Activated CD4-positive, CD25-positive, alpha-beta regulatory T cell treated with anti-CD3 and anti-CD28 coated beads, Interleukin-2, amount 50 U/mL, for 24 hours (primary cell): Measurements from ENCODE around the gene PKNOX2.
A peak's percentile ranks its signal among the peaks of the same experiment; 100 is the strongest.

ENCODE experiments used
- ATAC-seq, 2 donors: fragments of 150-1000 bp; cut with Tn5 transposase; one replicate each; pipeline ENCODE4 v1.10.0; 2021; ENCODE audit warnings: mild to moderate bottlenecking in 1 of 2, moderate library complexity in 1 of 2

Gene PKNOX2

DNA sequence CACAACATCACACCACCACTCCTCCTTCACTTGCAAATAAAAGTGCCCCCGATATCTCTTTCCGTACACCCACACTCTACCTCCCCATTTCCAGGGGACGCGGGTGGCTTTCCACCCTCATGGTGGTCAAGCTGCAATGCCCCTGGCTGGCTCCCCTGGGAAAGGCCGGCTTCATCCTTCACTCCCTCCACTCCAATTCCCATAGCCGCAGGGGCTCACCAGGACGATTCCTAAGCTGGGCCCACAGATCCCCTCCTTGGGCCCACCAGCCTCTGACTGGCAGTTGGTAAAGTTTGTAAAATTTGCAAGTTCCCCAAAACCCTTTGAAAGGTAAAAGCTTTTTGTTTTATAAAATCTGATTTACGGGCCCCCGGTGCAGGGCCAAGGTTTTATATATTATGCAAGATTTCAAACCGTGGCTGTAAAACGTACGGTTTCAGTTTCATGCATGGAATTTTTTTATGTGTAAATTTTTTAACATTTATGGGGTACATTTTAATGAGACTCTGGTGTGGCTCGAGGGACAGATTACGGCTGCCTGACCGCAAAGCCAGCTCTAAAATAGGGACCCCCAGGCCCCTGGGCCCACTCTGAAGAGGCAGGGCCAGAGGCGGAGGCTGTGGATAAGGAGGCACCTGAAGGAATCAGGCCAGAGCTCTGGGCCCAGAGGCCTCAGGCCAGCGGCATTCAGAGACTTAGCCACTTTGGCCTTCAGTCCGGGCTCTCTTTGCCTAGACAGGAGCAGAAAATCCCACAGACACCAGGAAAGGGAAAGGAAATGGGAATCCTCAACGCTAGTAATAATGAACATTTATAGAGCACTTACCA is 225.0 kb downstream of the PKNOX2 start:
- no peak for ATAC-seq

DNA sequence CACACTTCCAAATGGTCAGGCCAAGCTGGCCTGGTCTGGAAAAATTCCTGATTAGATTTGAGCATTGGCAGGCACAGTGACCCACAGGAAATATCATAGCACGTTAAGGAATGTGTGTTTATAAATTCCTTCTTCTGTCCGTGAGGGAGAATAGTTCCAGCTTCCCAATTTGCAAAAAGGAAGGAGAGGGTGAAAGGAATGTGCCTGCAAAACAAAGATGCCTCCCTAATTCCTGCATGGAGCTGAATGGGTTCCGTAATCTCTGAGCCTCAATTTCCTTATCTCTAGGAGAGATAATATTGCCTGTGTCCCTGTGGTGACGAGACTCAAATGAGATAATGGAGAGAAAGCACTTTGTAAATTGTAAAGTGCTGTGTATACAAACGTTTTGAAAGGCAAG is 226.4 kb downstream of the PKNOX2 start:
- ATAC-seq: no peak

DNA sequence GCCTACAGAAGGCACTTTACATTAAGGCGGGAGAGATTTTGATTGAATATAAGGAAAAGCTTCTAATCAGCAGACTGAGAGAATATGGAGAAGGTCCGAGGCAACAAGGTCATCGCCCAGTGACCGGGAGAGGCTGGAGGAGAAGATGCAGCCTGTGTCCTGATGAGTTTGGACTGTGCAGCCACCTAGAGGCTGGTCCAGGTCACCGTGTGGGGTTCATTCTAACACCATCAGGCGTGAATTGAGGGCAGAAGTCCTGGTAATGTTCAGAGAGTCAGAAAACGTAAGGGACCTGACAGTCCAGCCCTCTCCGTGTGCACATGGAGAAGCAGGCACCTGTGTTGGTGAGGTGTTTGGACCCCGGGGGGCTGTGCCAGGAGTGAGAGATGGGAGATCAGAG is 228.8 kb downstream of the PKNOX2 start:
- no peak for ATAC-seq

DNA sequence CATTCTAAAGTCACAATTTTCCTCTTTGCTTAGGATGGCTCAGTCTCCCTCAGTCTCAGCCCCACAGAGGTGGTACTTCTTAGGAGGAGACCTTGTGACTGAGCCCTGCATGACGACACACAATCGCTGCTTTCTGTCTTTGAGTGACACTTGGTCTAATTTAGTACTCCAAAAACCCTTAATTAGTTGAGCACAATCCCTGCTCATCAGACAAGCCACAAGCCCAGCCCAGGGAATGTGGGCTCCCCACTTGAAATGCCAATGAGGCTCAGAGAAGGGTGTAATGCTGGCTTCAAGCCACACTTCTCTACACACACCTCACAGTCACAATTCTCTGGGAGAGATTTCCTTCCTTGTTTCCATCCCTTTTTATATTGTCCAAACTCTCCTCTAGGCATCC is 229.7 kb downstream of the PKNOX2 start:
- ATAC-seq: no peak

DNA sequence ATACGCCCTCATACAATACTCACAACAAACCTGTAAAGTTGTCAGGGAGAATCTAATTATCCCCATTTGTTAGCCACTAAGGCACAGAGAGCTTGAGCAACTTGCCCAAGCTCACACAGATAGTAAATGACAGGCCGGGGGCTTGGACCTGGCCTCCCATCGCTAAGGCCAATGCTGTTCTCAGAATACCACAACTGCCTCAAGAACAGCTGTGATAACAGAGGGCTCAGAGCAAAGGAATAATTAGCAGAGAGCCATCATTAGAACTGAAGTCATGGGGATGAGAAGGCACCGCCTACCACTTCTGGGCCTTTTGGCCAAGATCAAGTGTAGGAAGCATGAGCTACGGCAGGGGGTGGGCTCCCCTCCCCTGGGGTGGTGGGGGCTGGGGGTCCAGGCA is 232.9 kb downstream of the PKNOX2 start:
- no peak for ATAC-seq

DNA sequence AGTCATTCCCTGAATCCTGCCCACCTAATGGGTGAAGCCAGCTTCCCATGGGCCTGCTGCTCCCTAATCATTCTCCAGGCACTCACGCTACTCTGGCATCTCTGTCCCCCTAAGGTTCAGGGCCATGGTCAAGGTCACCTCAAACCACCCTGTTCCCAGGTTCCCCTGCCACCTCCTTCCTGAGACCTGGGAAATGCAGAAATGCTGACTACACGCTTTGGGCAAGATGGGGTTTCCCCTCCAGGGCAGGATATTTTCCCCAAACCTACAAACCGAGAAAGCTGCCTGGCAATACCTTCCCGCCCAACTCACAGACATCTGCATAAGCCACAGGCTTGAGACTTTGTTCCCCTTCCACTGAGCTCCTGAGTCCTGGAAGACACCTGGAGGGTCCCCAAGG is 233.9 kb downstream of the PKNOX2 start:
- no peak for ATAC-seq

DNA sequence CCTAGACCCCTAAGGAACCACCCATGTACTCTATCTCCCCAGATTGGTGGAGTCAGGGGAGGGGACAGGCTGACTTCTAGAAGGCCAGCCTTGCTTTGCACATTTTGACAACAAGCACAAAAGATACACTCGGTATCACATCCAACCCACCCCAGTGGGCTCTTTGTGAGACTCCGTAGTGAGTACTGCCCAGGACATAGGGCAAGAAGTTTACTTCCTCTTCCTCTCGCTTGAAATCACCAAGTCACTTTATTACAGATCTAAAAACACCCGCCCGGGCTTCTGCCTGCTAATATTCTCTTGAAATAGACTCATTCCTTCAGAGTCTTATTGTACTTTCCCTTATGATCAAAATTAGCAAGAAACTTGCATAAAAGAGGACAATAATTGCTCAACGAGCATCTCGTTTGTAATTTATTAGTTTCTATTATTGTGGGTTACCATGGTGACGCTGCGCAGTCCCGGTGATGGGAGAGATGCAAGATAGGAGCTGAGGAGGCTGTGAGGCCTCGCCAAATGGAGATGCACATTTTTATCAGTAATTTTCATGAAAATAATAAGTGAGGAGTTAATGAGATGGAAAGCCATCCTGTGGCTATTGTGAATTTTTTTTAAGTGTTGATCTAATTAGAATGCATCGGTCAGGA is 234.6 kb downstream of the PKNOX2 start:
- no peak for ATAC-seq

DNA sequence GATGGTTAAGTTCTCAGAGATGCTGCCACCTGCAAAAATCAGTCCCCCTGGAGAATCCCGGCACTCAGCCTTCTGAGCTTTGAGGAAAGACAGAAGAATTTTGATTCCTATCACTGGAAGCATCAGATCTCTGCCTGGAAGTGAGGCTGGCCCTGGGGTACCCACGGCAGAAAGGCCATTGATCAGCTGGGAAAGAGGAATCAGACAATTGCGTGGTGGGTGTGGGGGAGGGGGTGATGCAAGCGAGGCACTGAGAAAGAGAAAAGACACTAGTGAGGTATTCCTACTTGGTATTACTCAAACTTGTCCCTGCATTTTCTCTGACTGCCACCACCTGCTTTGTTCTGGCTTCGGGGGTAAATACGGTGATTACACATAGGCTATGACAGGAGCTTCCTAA is 235.4 kb downstream of the PKNOX2 start:
- ATAC-seq: no peak

DNA sequence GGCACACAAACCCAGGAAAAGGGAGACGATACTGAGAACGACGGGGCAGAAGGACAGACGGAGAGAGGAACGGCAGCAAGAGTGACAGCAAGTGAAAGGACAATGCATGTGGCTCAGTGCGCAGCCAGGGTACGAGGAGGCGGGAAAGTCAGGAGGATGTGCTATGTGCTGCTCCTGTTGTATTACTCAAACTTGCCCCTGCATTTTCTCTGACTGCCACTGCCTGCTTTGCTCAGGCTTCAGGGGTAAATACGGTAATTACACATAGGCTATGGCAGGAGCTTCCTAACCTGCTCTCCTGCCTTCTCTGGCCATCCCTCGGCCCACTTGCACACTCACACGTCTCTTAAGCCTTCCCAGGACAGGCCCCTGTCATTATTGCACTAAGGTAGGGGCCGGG is 236.7 kb downstream of the PKNOX2 start:
- ATAC-seq: no peak

DNA sequence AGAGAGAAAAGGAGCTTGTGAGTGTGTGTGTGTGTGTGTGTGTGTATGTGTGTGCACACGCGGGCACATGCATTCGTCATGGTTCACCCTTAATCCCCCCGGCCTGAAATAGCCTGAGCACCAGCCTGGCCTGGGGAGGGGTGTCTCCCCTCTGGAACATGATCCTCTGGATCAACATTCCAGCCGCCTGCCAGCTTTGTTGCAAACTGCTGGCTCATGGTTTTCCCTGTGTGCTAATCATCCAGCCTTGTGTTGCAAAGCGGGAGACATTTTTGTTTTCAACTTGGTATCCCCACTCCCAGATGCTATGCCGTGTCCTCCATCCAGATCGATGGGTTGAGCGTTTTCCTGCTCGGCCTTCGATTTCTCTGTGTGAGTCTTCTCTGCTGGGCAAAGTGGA is 237.2 kb downstream of the PKNOX2 start:
- ATAC-seq: no peak

DNA sequence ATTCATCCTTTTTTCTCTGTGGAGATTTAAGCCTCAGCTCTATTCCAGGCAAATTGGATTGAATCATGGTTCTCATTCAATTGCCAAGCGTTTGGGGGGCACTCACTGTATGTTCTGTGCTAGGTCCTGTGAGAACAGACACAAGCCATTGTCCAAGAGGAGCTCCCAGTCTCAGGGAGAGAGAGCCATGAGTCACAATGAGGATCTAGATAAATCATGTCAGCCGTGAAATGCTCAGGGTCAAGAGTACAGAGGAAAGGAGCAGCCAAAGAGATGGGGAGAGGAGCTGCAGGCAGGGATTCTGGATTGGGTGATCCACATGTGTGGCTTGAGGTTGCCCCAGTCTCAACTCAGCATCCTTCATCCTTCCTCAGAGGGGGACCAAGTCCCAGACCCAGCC is 237.9 kb downstream of the PKNOX2 start:
- ATAC-seq: no peak

DNA sequence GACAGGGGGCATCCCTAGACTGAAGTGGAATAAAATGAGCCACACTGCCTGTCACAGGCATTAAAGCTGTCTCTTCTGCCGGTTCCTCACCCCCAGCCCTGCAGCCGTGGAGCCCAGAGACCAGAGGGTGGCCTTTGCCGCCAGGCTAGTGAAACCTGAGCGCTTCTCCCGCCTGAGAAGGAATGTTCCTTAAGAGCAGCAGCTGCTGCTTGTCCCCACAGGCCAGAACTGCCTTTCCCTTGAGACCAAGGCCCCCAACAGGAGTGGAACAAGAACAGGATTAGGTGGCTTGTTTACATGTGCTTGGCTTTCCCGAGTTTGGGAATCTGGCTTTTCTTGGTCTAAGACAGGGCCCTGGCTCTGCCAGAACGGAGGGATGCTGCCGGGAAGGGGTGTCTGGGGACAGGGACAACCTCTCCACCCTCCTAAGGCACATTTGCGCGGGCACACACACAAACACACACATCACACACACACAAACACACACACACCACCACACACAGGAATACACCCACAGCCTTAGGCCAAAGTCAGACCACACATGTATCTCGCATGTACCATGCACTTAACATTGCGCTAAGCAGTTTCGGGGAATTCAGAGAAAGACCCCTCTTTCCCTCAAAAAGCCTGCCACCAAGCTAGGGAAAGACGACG is 239.7 kb downstream of the PKNOX2 start:
- no peak for ATAC-seq

DNA sequence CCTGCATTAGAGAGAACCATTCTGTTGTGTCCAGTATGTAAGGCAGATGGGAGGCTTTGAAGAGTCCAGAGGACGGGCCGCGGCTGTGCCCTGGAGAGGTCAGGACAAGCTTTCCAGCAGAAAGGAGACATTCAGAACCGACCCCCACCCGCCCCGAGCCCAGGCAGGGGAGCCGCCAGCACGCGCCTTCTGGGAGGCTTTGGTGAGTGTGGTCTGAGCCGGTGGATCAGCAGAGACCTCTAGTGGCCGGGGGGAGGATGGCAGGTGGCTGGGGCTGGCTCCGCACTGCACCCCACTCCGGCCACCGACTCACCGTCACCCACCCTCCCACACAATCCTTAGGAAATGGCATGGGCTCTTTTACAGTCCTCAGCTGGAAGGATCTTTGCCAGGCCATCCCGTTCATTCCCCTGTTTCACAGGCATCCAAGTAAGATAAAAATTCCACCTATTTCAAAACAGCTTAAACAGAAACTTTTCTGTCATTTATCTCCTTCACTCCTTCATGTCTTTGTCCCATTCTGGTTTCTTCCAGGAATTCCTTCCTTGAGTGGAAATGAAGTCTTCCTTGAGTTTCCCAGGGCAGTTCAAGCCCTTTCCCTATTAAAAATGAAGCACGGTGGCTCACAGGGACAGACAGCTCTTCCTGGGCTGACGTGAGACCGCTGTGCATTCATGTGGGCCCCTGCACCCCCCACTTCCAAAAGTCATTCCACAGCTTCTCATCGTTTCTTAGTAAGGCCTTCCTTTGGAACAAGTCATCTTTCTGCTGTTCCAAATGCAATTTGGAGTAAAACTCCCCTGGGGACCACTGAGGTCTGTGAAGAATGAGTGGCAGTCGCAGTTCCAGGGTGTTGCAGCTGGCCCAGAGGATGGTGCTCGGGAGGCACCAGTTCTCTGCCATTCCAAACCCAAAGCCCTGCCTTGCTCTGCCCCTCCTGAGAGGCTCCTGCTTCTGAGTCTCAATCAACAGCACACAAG is 240.6 kb downstream of the PKNOX2 start:
- peak; percentile 78 to 91 for ATAC-seq

DNA sequence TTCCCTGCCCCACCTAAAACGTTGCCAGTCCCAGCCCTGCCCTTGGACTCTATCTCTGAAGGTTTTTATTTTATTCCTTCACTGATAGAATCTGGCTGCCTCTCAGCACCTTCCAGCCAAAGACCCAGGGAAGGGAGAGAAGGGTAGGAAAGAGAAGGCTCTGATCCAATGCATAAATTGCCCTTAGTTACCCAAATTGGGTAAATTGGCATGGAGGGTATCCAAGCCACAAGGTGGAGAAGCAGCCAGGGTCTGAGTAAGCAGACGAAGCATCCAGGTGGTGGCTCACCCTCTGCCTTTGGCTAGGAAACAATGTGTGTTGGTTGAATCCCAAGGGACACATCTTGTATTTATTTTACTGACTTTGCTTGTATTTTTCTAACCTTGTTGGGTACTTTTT is 242.5 kb downstream of the PKNOX2 start:
- ATAC-seq: no peak

DNA sequence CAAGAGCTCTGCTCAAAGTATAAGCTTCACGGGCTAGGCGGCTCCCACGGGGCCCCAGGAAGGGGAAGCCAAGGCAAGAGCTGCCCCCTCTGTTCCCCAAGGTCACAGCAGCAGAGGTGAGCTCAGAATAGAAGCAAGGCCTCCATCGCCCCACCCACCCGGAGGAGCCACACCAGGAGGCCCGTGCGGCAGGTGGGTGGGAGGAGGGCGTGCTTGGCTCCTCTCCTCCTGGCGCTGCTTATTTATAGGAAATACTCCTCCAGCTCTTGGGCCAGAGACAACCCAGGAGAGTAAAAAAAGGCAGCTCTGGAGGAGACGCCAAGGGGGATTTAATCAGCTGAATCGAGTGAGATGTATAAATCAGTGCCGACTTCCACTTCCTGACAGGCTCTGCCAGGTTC is 243.8 kb downstream of the PKNOX2 start:
- no peak for ATAC-seq

DNA sequence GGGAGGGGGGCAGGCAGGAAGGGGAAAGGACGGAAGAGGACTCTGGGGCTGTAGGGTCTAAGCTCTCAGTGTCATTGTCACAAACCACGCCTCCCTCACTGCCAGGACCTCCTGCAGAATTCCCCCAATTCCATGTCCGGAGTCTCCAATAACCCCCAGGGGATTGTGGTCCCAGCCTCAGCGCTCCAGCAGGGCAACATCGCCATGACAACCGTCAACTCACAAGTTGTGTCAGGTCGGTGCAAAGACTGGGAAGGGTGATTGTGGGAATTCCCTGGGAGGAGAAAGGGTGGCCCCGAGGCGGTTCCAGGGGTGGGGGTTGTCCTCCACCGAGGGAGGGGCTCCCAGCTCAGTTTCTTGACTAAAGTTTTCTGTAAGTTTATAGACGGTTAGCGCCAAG is 245.5 kb downstream of the PKNOX2 start:
- no peak for ATAC-seq

DNA sequence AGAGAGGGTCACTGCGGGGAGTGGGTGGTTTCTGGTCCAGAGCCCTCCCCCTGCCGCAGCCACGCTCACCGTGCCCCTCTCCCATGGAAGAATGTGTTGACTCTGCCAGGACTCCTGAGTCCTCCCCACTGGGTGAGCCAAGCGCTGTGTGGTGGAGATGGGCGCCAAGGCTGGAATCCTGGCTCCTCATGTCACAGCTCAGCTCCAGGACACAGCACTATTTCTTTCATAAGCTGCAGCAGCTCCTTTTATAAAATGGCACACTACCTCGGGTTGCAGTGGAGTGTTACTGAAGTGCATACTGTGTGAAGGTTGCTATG is 247.6 kb downstream of the PKNOX2 start:
- ATAC-seq: no peak

DNA sequence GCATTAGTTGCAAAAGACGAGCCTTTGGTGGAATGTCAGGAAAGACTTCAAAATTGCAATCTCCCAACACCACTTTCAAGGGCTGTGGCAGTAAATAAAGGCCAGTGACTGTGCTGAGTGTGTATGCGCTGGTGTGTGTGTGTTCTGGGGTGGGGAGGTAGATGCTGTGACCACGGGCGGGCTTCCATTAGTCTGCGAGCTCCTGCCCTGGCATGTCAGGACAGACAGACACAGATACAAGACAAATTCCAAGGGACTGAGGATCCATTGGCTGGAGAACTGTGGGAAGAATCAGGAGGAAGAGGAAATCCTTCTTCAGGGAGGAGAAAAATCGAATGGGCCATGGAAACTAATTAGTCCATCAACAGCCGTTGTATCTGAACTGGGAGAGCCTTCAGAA is 248.0 kb downstream of the PKNOX2 start:
- no peak for ATAC-seq

DNA sequence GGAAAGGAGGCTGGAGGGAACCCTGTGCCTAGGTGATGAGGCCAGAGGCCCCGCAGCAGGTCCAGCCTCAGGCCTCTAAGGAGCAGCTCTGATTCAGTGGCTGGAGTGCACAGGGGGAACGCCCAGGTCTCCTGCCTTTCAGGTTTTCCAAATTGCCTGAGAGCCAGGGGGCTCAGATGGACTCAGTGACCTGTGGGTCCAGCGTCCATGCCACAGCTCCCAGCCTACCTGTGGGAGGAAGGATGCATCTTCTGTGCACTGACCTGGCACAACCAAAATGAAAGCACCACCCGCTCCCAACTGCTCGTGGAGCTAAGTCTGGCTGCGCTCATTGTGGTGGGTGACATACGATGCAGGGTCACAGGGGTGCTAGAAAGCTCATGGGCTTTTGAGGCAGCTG is 248.7 kb downstream of the PKNOX2 start:
- no peak for ATAC-seq

DNA sequence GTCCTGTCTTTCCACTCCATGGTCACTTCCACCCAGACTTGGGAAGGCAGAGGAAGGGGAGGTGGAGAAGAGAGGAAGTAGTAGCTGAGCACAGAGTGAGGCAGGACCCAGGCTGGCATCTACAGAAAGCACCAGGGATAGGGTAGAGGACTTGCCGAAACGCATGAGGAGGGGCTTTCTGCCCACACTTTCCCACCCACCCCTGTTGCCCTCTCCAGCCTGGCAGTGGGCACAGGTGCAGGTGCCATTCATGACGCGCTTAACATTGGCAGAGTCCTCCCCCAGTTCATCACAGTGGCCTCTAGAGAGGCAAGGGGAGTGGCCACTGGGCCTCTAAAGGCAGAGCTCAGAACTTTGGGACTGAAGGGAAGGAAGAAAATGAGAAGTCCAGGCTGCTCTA is 249.6 kb downstream of the PKNOX2 start:
- no peak for ATAC-seq

DNA sequence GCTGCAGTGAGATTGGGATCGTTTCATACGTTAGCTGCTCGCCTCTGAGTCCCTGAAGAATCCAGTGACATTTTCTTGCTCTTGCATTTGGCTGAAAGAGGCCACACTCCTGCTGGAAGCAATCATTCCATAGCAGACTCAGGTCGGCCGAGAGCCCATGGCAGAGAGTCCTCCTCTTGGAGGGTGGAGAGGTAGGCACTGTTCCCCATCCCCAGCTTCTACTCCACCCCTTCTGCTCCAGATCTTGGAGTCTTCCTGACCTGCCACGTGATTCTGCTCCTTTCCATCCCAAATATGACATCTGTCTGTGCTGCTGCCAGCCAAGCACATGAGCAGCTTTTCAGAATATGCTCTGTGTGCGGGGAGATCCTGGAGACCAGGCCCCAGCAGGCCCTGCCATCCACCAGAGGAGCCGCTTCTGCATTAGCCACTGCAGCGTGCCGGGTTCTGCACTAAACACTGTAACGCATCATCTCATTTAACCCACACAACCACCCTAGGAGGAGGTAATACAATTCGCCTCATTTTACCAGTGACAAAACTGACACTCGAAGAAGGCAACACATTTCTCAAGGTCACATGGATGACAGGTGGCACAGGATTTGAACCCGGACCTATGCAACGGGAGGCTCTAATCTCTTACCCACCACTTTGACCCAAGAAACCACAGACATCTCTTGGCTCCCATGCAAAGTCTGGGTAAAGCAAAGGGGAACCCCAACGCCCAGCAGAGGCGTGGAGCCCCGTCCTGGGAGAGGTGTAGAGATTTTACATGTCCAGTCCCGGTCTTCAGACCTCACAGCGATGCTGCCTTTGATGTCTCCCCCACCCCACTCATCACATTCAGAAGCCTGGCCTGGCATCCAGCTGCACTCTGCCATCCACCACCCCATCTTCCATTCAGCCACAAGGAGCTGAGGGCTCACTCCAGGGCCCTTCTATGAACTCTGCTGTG is 252.7 kb downstream of the PKNOX2 start:
- ATAC-seq: no peak

DNA sequence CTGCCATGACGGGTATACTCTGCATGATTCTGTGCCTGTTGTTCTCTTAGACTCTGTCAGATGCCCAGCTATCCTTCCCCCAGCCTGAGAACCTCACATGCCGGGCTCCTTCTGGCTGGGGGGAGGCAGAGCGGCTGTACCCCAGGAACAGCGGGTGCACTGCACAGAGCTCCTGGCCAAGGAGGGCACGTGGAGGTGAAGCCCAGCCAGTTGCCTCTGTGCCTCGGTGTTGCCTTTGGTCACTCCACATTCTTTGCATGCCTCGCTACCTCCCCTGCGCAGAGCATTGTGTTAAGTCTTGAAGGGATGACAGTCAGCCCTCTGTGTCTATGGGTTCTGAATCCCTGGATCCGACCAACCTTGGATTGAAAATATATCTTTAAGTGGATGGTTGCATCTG is 253.8 kb downstream of the PKNOX2 start:
- ATAC-seq: no peak
